ENCODE data around the gene SEMA4F. TPM values are rescaled to one million over a fixed set of nuclear protein-coding genes. Genes with fewer than 3 reads are reported as not detected.

The SEMA4F gene
- total and polyA plus RNA-seq, 2 experiments from 2014 or later = 6.8 to 7.4 TPM

DNA sequence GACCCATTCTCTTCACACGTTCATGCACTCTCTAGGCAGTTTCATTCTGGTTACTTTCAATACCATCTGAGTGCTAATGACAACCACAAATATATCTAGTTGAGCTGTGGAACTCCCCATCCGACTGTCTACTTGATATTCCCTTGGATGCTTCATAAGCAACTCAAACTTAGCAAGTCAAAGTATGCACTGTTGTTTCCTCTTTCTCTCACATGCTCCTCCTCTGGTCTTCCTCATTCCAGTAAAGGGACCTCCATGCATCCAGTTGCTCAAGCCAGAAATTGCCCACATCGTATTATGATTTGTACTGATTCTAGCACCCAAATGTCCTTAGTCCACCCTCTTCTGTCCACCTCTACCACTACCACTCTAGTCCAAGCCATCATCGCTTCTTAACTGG lies 22.3 kb downstream of the SEMA4F start:
- no peak overlapping the region for H3K27ac ChIP-seq
- TF ChIP-seq, protein P1, sequence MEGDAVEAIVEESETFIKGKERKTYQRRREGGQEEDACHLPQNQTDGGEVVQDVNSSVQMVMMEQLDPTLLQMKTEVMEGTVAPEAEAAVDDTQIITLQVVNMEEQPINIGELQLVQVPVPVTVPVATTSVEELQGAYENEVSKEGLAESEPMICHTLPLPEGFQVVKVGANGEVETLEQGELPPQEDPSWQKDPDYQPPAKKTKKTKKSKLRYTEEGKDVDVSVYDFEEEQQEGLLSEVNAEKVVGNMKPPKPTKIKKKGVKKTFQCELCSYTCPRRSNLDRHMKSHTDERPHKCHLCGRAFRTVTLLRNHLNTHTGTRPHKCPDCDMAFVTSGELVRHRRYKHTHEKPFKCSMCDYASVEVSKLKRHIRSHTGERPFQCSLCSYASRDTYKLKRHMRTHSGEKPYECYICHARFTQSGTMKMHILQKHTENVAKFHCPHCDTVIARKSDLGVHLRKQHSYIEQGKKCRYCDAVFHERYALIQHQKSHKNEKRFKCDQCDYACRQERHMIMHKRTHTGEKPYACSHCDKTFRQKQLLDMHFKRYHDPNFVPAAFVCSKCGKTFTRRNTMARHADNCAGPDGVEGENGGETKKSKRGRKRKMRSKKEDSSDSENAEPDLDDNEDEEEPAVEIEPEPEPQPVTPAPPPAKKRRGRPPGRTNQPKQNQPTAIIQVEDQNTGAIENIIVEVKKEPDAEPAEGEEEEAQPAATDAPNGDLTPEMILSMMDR (IDR thresholded peaks at IDR 0.05; ENCODE audit: poor library complexity) = no peak
- TF ChIP-seq EZH2 (IDR thresholded peaks at IDR 0.05; ENCODE audit: borderline replicate concordance) (no peak), EZH2phosphoT487 (IDR thresholded peaks at IDR 0.05; ENCODE audit: low read depth, severe bottlenecking, unreplicated experiment) (no peak)
- H3K4me1 ChIP-seq (ENCODE audit: insufficient read depth) = no peaks in the 10 kb centered on the region
- no peak overlapping the region for H2AFZ ChIP-seq
- H3K27me3 ChIP-seq = no peaks in the 10 kb centered on the region
- H3K9me3 ChIP-seq (ENCODE audit: low read depth) = no peaks in the 10 kb centered on the region
- no peak overlapping the region for H3K4me3 ChIP-seq
- no peaks in the 10 kb centered on the region for H3K36me3 ChIP-seq (replicated peaks; ENCODE audit: insufficient read depth, low read depth)
- WGBS (ENCODE audit: low lambda C conversion rate, missing lambda C conversion rate) = 93% methylated on average over 4 of the region's 4 CpGs
- no peak overlapping the region for H3K4me2 ChIP-seq
- H3K9me2 ChIP-seq (replicated peaks; ENCODE audit: insufficient read depth) = no peaks in the 10 kb centered on the region
- H4K20me1 ChIP-seq (ENCODE audit: insufficient read depth, poor library complexity, severe bottlenecking) = no peaks in the 10 kb centered on the region
- DNase-seq (ENCODE audit: low spot score) = no peak
- H3K79me2 ChIP-seq = no peaks in the 10 kb centered on the region

DNA sequence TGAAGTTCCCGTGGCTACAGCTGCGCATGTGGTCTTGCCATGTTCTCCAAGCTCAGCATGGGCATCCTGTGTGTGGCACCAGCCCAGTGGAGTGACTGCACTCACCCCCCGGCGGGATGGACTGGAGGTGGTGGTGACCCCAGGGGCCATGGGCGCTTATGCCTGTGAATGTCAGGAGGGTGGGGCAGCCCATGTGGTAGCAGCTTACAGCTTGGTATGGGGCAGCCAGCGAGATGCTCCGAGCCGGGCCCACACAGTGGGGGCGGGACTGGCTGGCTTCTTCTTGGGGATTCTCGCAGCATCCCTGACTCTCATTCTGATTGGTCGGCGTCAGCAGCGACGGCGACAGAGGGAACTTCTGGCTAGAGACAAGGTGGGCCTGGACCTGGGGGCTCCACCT lies 25.6 kb downstream of the SEMA4F start:
- Histone ChIP-seq H3K36me3 (replicated peaks; ENCODE audit: insufficient read depth, low read depth) (no peaks in the 10 kb centered on the region), H3K4me3 (no peak overlapping the region), H3K27ac (no peak overlapping the region), H3K27me3 (no peaks in the 10 kb centered on the region), H4K20me1 (ENCODE audit: insufficient read depth, poor library complexity, severe bottlenecking) (no peaks in the 10 kb centered on the region), H3K9me2 (replicated peaks; ENCODE audit: insufficient read depth) (no peaks in the 10 kb centered on the region), H3K79me2 (no peaks in the 10 kb centered on the region), H3K4me2 (no peak overlapping the region), H2AFZ (no peak overlapping the region), H3K4me1 (ENCODE audit: insufficient read depth) (no peaks in the 10 kb centered on the region), H3K9me3 (ENCODE audit: low read depth) (no peaks in the 10 kb centered on the region)
- DNase-seq (ENCODE audit: low spot score) = no peak
- 97% methylated on average over 15 of the region's 15 CpGs for WGBS (ENCODE audit: low lambda C conversion rate, missing lambda C conversion rate)
- TF ChIP-seq EZH2 (IDR thresholded peaks at IDR 0.05; ENCODE audit: borderline replicate concordance) = no peak
- TF ChIP-seq, protein P1 (IDR thresholded peaks at IDR 0.05; ENCODE audit: poor library complexity) = no peak
- no peak for TF ChIP-seq EZH2phosphoT487 (IDR thresholded peaks at IDR 0.05; ENCODE audit: low read depth, severe bottlenecking, unreplicated experiment)

DNA sequence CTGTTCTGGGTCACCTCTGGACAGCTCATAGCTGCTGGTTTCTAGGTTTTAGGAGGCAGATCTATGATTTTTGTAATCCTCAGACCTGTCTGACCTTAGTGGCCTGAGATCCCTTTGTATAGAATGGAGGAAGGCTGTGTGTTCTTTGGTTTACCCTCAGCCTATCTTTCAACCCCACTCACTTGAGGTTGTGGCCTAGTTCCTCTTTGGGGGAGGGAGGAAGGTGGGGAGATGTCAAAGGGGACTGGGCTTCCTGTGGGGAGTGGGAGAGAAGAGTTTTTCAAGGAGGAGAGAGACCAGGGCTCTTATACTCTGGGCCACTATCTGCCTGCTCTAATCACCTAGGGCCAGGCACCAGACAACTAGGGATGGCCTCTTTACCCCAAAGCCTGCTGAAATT lies 28.5 kb downstream of the SEMA4F start:
- no peak for DNase-seq (ENCODE audit: low spot score)
- no peaks in the 10 kb centered on the region for H3K36me3 ChIP-seq (replicated peaks; ENCODE audit: insufficient read depth, low read depth)
- no peaks in the 10 kb centered on the region for H3K79me2 ChIP-seq
- no peak overlapping the region for H3K4me2 ChIP-seq
- H4K20me1 ChIP-seq (ENCODE audit: insufficient read depth, poor library complexity, severe bottlenecking) = no peaks in the 10 kb centered on the region
- no peak overlapping the region for H2AFZ ChIP-seq
- H3K4me3 ChIP-seq = no peak overlapping the region
- no peaks in the 10 kb centered on the region for H3K27me3 ChIP-seq
- TF ChIP-seq EZH2 (IDR thresholded peaks at IDR 0.05; ENCODE audit: borderline replicate concordance) (no peak), EZH2phosphoT487 (IDR thresholded peaks at IDR 0.05; ENCODE audit: low read depth, severe bottlenecking, unreplicated experiment) (no peak)
- TF ChIP-seq, protein P1 (IDR thresholded peaks at IDR 0.05; ENCODE audit: poor library complexity) = no peak
- no peaks in the 10 kb centered on the region for H3K9me2 ChIP-seq (replicated peaks; ENCODE audit: insufficient read depth)
- no peak overlapping the region for H3K27ac ChIP-seq
- no peaks in the 10 kb centered on the region for H3K4me1 ChIP-seq (ENCODE audit: insufficient read depth)
- H3K9me3 ChIP-seq (ENCODE audit: low read depth) = no peaks in the 10 kb centered on the region

DNA sequence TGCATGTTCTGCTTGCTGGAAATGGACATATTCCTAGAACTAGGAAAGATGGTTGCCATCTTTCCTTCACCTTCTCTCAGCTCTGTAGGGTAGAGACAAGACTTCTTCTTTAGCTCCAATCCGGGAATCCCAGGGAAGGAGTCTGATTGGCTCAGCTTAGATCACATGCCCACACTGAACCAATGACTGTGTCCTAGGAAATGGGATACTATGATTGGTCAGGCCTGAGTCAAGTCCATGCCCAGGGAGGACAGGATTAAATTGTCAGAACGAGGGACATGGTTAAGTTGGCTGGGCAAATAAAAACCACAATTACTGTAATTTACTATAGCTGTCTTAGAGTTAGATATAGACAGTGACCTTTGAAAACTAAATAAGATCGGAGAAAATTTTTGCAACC lies 31.4 kb downstream of the SEMA4F start:
- Histone ChIP-seq H3K9me3 (ENCODE audit: low read depth) (no peaks in the 10 kb centered on the region), H3K4me1 (ENCODE audit: insufficient read depth) (no peaks in the 10 kb centered on the region), H3K36me3 (replicated peaks; ENCODE audit: insufficient read depth, low read depth) (no peaks in the 10 kb centered on the region), H2AFZ (no peak overlapping the region), H3K79me2 (no peaks in the 10 kb centered on the region), H3K9me2 (replicated peaks; ENCODE audit: insufficient read depth) (no peaks in the 10 kb centered on the region), H3K4me3 (no peak overlapping the region), H3K27ac (no peak overlapping the region), H4K20me1 (ENCODE audit: insufficient read depth, poor library complexity, severe bottlenecking) (no peaks in the 10 kb centered on the region), H3K4me2 (no peak overlapping the region), H3K27me3 (no peaks in the 10 kb centered on the region)
- DNase-seq (ENCODE audit: low spot score) = no peak
- TF ChIP-seq EZH2 (IDR thresholded peaks at IDR 0.05; ENCODE audit: borderline replicate concordance) = no peak
- TF ChIP-seq EZH2phosphoT487 (IDR thresholded peaks at IDR 0.05; ENCODE audit: low read depth, severe bottlenecking, unreplicated experiment) = no peak
- TF ChIP-seq, protein P1 (IDR thresholded peaks at IDR 0.05; ENCODE audit: poor library complexity) = no peak
- 83% methylated on average over 3 of the region's 3 CpGs for WGBS (ENCODE audit: low lambda C conversion rate, missing lambda C conversion rate)
